Astrocyte (in vitro differentiated cells and primary cell): Measurements from ENCODE around the gene PERM1. TPM values are rescaled to one million over a fixed set of nuclear protein-coding genes. Genes with fewer than 3 reads are reported as not detected.

Source experiments
- DNase-seq: peaks from one replicate; pipeline ENCODE4 v3.0.0-alpha.2; 2010; ENCODE audit warnings: low read depth
- FAIRE-seq: peaks from 2 replicates; lab custom pipeline; 2011; peaks lifted over from hg19 to GRCh38; lab: Jason Lieb, UNC
- H2AFZ ChIP-seq: 2 replicates; pipeline ENCODE4 v1.6.0; 2012; ENCODE audit warnings: low read depth, low read length, inconsistent platforms
- H3K27ac ChIP-seq: 2 replicates; pipeline ENCODE4 v1.5.1; 2011; ENCODE audit warnings: low read depth, low read length, inconsistent platforms
- H3K27me3 ChIP-seq: 2 replicates; pipeline ENCODE4 v1.6.0; 2011; ENCODE audit warnings: low read length, inconsistent platforms; ENCODE audit not compliant: insufficient read depth
- H3K36me3 ChIP-seq: 2 replicates; pipeline ENCODE4 v1.5.1; 2011; ENCODE audit warnings: low read length, inconsistent platforms; ENCODE audit not compliant: insufficient read depth
- H3K4me1 ChIP-seq: 2 replicates; pipeline ENCODE4 v1.5.1; 2011; ENCODE audit warnings: low read length, inconsistent platforms; ENCODE audit not compliant: insufficient read depth
- H3K4me2 ChIP-seq: 2 replicates; pipeline ENCODE4 v1.6.0; 2012; ENCODE audit warnings: low read length, inconsistent platforms
- H3K4me3 ChIP-seq: 2 replicates; pipeline ENCODE4 v1.5.1; 2011; ENCODE audit warnings: low read depth, mild to moderate bottlenecking, low read length, inconsistent platforms; ENCODE audit not compliant: insufficient read depth
- H3K79me2 ChIP-seq: 2 replicates; pipeline ENCODE4 v1.6.0; 2012; ENCODE audit warnings: mild to moderate bottlenecking, low read length, inconsistent platforms; ENCODE audit not compliant: insufficient read depth
- H3K9ac ChIP-seq: 2 replicates; pipeline ENCODE4 v1.6.0; 2012; ENCODE audit warnings: mild to moderate bottlenecking, low read length, inconsistent platforms
- H3K9me3 ChIP-seq: 2 replicates; pipeline ENCODE4 v1.5.1; 2012; ENCODE audit warnings: low read depth, mild to moderate bottlenecking, low read length, inconsistent platforms; ENCODE audit not compliant: insufficient read depth
- H4K20me1 ChIP-seq: 2 replicates; pipeline ENCODE4 v1.6.0; 2012; ENCODE audit warnings: low read length, inconsistent platforms; ENCODE audit not compliant: insufficient read depth
- H3K27ac Mint-ChIP-seq: one replicate; pipeline ENCODE4 v1.8.0; 2021; ENCODE audit warnings: mild to moderate bottlenecking, mixed read lengths; ENCODE audit not compliant: unreplicated experiment
- H3K27me3 Mint-ChIP-seq: one replicate; pipeline ENCODE4 v1.8.0; 2021; ENCODE audit warnings: low read depth, mixed read lengths; ENCODE audit not compliant: unreplicated experiment
- H3K36me3 Mint-ChIP-seq: one replicate; pipeline ENCODE4 v1.8.0; 2021; ENCODE audit warnings: low read depth, mixed read lengths; ENCODE audit not compliant: unreplicated experiment
- H3K4me1 Mint-ChIP-seq: one replicate; pipeline ENCODE4 v1.8.0; 2021; ENCODE audit warnings: low read depth, mixed read lengths; ENCODE audit not compliant: unreplicated experiment
- H3K4me3 Mint-ChIP-seq: one replicate; pipeline ENCODE4 v1.8.0; 2021; ENCODE audit warnings: mild to moderate bottlenecking, moderate library complexity, mixed read lengths; ENCODE audit not compliant: unreplicated experiment
- H3K9me3 Mint-ChIP-seq: one replicate; pipeline ENCODE4 v1.8.0; 2021; ENCODE audit warnings: mild to moderate bottlenecking, mixed read lengths; ENCODE audit not compliant: unreplicated experiment
- CTCF ChIP-seq: IDR thresholded peaks from 2 replicates; pipeline ENCODE4 v1.5.1; 2011; ENCODE audit warnings: low read depth, mild to moderate bottlenecking, inconsistent platforms, low read length, moderate library complexity; ENCODE audit not compliant: insufficient read depth
- EZH2 ChIP-seq: IDR thresholded peaks from 2 replicates; pipeline ENCODE4 v1.6.1; 2012; ENCODE audit warnings: mild to moderate bottlenecking, low read length, inconsistent platforms; ENCODE audit not compliant: insufficient read depth
- total RNA-seq: library from RNA; stranded (reverse); gene quantifications from 2 replicates; pipeline ENCODE4 v1.2.1, GENCODE V29; 2021

The PERM1 gene
- total RNA-seq, 1 donor from 2014 or later, result 0.20 TPM

GRCh38 chr1:974293-974640 lies 7.6 kb downstream of the PERM1 start:
- H3K4me3 Mint-ChIP-seq, result no peak overlapping the region
- peaks cover 17% of the 10 kb centered on the region for H3K27me3 Mint-ChIP-seq
- no peak for TF ChIP-seq EZH2
- TF ChIP-seq CTCF, result no peak

GRCh38 chr1:973459-974292 lies 8.2 kb downstream of the PERM1 start:
- Mint-ChIP-seq H3K27me3 (peaks cover 22% of the 10 kb centered on the region), H3K9me3 (no peaks in the 10 kb centered on the region), H3K4me3 (no peak overlapping the region), H3K27ac (no peak overlapping the region), H3K36me3 (peaks cover 5% of the 10 kb centered on the region), H3K4me1 (no peaks in the 10 kb centered on the region)
- no peaks in the 10 kb centered on the region for H3K27me3 ChIP-seq
- H3K4me1 ChIP-seq, result no peaks in the 10 kb centered on the region
- H3K9ac ChIP-seq, result no peak overlapping the region
- no peaks in the 10 kb centered on the region for H3K79me2 ChIP-seq
- DNase-seq (no peak), FAIRE-seq (no peak)
- no peak overlapping the region for H2AFZ ChIP-seq
- no peaks in the 10 kb centered on the region for H3K9me3 ChIP-seq
- H3K4me2 ChIP-seq, result no peak overlapping the region
- no peaks in the 10 kb centered on the region for H3K36me3 ChIP-seq
- H3K4me3 ChIP-seq, result no peak overlapping the region
- H3K27ac ChIP-seq, result no peak overlapping the region
- H4K20me1 ChIP-seq, result peaks cover 6% of the 10 kb centered on the region
- TF ChIP-seq EZH2, result no peak
- no peak for TF ChIP-seq CTCF

More at GRCh38 chr1:974293-974640, 7.6 kb downstream of the PERM1 start:
- no peak overlapping the region for H2AFZ ChIP-seq
- no peak overlapping the region for H3K27ac Mint-ChIP-seq
- DNase-seq (no peak), FAIRE-seq (no peak)
- H3K9me3 Mint-ChIP-seq, result no peaks in the 10 kb centered on the region
- no peak overlapping the region for H3K27ac ChIP-seq
- no peaks in the 10 kb centered on the region for H3K4me1 Mint-ChIP-seq
- no peaks in the 10 kb centered on the region for H3K36me3 ChIP-seq
- H3K27me3 ChIP-seq, result no peaks in the 10 kb centered on the region
- H3K36me3 Mint-ChIP-seq, result peaks cover 5% of the 10 kb centered on the region
- no peak overlapping the region for H3K4me2 ChIP-seq
- no peaks in the 10 kb centered on the region for H3K9me3 ChIP-seq
- H3K4me3 ChIP-seq, result no peak overlapping the region
- H3K4me1 ChIP-seq, result no peaks in the 10 kb centered on the region
- H4K20me1 ChIP-seq, result peaks cover 4% of the 10 kb centered on the region
- H3K79me2 ChIP-seq, result no peaks in the 10 kb centered on the region
- H3K9ac ChIP-seq, result no peak overlapping the region
